HG03460 (cell line): ENCODE data around the gene ZBED1.
"Not testable (repeated sequence)": the region's sequence is repeated elsewhere in the genome, so short reads cannot be mapped to it uniquely, and the experiment has no call there.

ENCODE experiments used
- ATAC-seq: cut with Tn5 transposase; IDR thresholded peaks from one replicate; pipeline ENCODE4 v1.9.1; 2021; ENCODE audit not compliant: unreplicated experiment

Gene ZBED1

GRCh38 chrX:2457289-2458133 lies 43.3 kb downstream of the ZBED1 start:
- ATAC-seq, result no peak

GRCh38 chrX:2456091-2456490 lies 44.7 kb downstream of the ZBED1 start:
- not testable (repeated sequence) for ATAC-seq

- ATAC-seq, result not testable (repeated sequence)
Measured at GRCh38 chrX:2454620-2455019, 46.2 kb downstream of the ZBED1 start.

- ATAC-seq, result no peak
Measured at GRCh38 chrX:2452799-2453198, 48.0 kb downstream of the ZBED1 start.

- ATAC-seq, result no peak
Measured at GRCh38 chrX:2452317-2452784, 48.4 kb downstream of the ZBED1 start.

- ATAC-seq, result no peak
Measured at GRCh38 chrX:2451501-2452316, 49.1 kb downstream of the ZBED1 start.

GRCh38 chrX:2450681-2451080 lies 50.1 kb downstream of the ZBED1 start:
- no peak for ATAC-seq

- no peak for ATAC-seq
Measured at GRCh38 chrX:2449135-2449886, 51.5 kb downstream of the ZBED1 start.

- ATAC-seq, result no peak
Measured at GRCh38 chrX:2447484-2447883, 53.3 kb downstream of the ZBED1 start.

- no peak for ATAC-seq
Measured at GRCh38 chrX:2446815-2447214, 54.0 kb downstream of the ZBED1 start.

GRCh38 chrX:2445662-2446623 lies 54.8 kb downstream of the ZBED1 start:
- ATAC-seq, result no peak

GRCh38 chrX:2442694-2443093 lies 58.1 kb downstream of the ZBED1 start:
- no peak for ATAC-seq

GRCh38 chrX:2441466-2441865 lies 59.3 kb downstream of the ZBED1 start:
- ATAC-seq, result no peak

- no peak for ATAC-seq
Measured at GRCh38 chrX:2439613-2440012, 61.2 kb downstream of the ZBED1 start.
